Measurements from ENCODE around the gene NPR1. TPM values are rescaled to one million over a fixed set of nuclear protein-coding genes. Genes with fewer than 3 reads are reported as not detected.
A peak's percentile ranks its signal among the peaks of the same experiment; 100 is the strongest.

Gene NPR1
- total and polyA plus RNA-seq, 2 of the 13 experiments (the other 11 are each of a cell fraction or from before 2014, with no cell fraction given): not detected

GRCh38 chr1:153671628-153672353 is 6.7 kb upstream of the NPR1 start (continued):
- TF ChIP-seq NCOA1 (CRISPR knock-in tag; IDR thresholded peaks at IDR 0.05) (0 out of 2 replicates have a peak, but pooled peaks have one; percentile 11), ZBTB43 (CRISPR knock-in tag; conservative IDR thresholded peaks at IDR 0.05) (0 out of 2 replicates have a peak, but pooled peaks have one; percentile 11)

GRCh38 chr1:153673511-153673910 is 5.0 kb upstream of the NPR1 start:
- Histone ChIP-seq H3K4me1 (ENCODE audit: insufficient read depth, low read length) (peaks cover 26% of the 10 kb centered on the region), H3K27ac (ENCODE audit: extremely low read length, insufficient read depth, low read length) (no peak overlapping the region), H3K79me2 (ENCODE audit: insufficient read depth, low read length) (peaks cover 23% of the 10 kb centered on the region), H3K27me3 (ENCODE audit: control insufficient read depth in 1 of 2, insufficient read depth in 2 of 2, low read length in 2 of 2) (peaks cover 5 to 8% of the 10 kb centered on the region in 2 experiments), H2AFZ (ENCODE audit: low read length) (no peak overlapping the region), H3K9me3 (ENCODE audit: low read length) (no peaks in the 10 kb centered on the region), H3K9ac (ENCODE audit: insufficient read depth, low read depth, low read length) (no peak overlapping the region), H3K4me3 (replicated peaks in 1 of 3; ENCODE audit: insufficient read depth in 1 of 3, low read depth in 2 of 3, low read length in 3 of 3) (no peak overlapping the region), H4K20me1 (ENCODE audit: insufficient read depth, low read length) (no peaks in the 10 kb centered on the region), H3K4me2 (ENCODE audit: low read depth, low read length) (no peak overlapping the region), H3K36me3 (replicated peaks in 1 of 2; ENCODE audit: control insufficient read depth in 1 of 2, insufficient read depth in 2 of 2, low read length in 2 of 2) (peaks cover 2 to 6% of the 10 kb centered on the region in 2 experiments; a peak in 3 of 5 replicates)
- FAIRE-seq (no peak), DNase-seq (ENCODE audit: low spot score) (no peak), ATAC-seq (no peak)
- intact Hi-C loops (cut with micrococcal nuclease; ENCODE audit: unreplicated experiment): loop anchor here (5.0 kb wide), 2 partner anchors 41 to 54 kb away; partner anchors contain the start of genes CHTOP and INTS3
- CTCF ChIA-PET (ENCODE audit: low intra/inter-chr PET ratio, low total read pairs): no interaction called here
- no TSS peak for BruUV-seq (replicated peaks)
- TF ChIP-seq LRRFIP1 (CRISPR knock-in tag; conservative IDR thresholded peaks at IDR 0.05) (no peak), IRX3 (CRISPR knock-in tag; IDR thresholded peaks at IDR 0.05; ENCODE audit: borderline replicate concordance, low read depth) (no peak), TEAD2 (CRISPR knock-in tag; IDR thresholded peaks at IDR 0.05) (no peak), ESRRA (CRISPR knock-in tag; IDR thresholded peaks at IDR 0.05; ENCODE audit: low read depth) (no peak), ZNF18 (CRISPR knock-in tag; IDR thresholded peaks at IDR 0.05; ENCODE audit: insufficient replicate concordance) (no peak)
- 34% methylated on average over 2 of the region's 2 CpGs for WGBS (ENCODE audit: low lambda C conversion rate)
- POLR2A ChIA-PET: interaction anchor here (1.2 kb wide), 1 partner anchor 95 kb away, joined by 3 read pairs; no protein-coding TSS in a partner anchor
- in situ Hi-C loops (cut with HindIII; ENCODE audit: extremely low pct_ligation_motif_present, low pct_unique_long_range_greater_than_20kb): no loop called here

Measured in HepG2 (cell line).